HG03159 (cell line): ENCODE results near the gene RTKN.
"Not testable (repeated sequence)": the region's sequence is repeated elsewhere in the genome, so short reads cannot be mapped to it uniquely, and the experiment has no call there.

Source experiments
- ATAC-seq: cut with Tn5 transposase; IDR thresholded peaks from one replicate; pipeline ENCODE4 v1.9.1; 2021; ENCODE audit warnings: mild to moderate bottlenecking, moderate library complexity; ENCODE audit not compliant: unreplicated experiment

Gene RTKN

GRCh38 chr2:74439803-74440377 is 1.8 kb downstream of the RTKN start:
- peak; percentile 19 for ATAC-seq

- ATAC-seq, result no peak
Measured at GRCh38 chr2:74439373-74439772, 2.4 kb downstream of the RTKN start.

GRCh38 chr2:74438248-74438647 is 3.5 kb downstream of the RTKN start:
- ATAC-seq, result no peak

- no peak for ATAC-seq
Measured at GRCh38 chr2:74436848-74437695, 4.7 kb downstream of the RTKN start.

- no peak for ATAC-seq
Measured at GRCh38 chr2:74436111-74436805, 5.5 kb downstream of the RTKN start.

- no peak for ATAC-seq
Measured at GRCh38 chr2:74430502-74430901, 11.2 kb downstream of the RTKN start.

GRCh38 chr2:74429487-74430451 is 12.0 kb downstream of the RTKN start:
- ATAC-seq, result no peak

- ATAC-seq, result no peak
Measured at GRCh38 chr2:74428675-74429074, 13.1 kb downstream of the RTKN start.

GRCh38 chr2:74427551-74427950 is 14.2 kb downstream of the RTKN start:
- no peak for ATAC-seq

- no peak for ATAC-seq
Measured at GRCh38 chr2:74426181-74426758, 15.5 kb downstream of the RTKN start.

GRCh38 chr2:74425523-74425922 is 16.2 kb downstream of the RTKN start:
- no peak for ATAC-seq

GRCh38 chr2:74424995-74425406 is 16.7 kb downstream of the RTKN start:
- no peak for ATAC-seq

- no peak for ATAC-seq
Measured at GRCh38 chr2:74424139-74424992, 17.4 kb downstream of the RTKN start.

GRCh38 chr2:74423231-74424095 is 18.3 kb downstream of the RTKN start:
- ATAC-seq, result no peak

- ATAC-seq, result peak; percentile 87
Measured at GRCh38 chr2:74421221-74421870, 20.4 kb downstream of the RTKN start, which contains the start of the genes C2orf81 and WDR54. C2orf81 (minus strand) TSS chr2:74421619; CDS start chr2:74421560, 59 bp downstream. WDR54 (plus strand) TSS chr2:74421730; CDS start chr2:74422154, 424 bp downstream.

- not testable (repeated sequence) for ATAC-seq
Measured at GRCh38 chr2:74420443-74421103, 21.2 kb downstream of the RTKN start.

GRCh38 chr2:74420006-74420405 is 21.7 kb downstream of the RTKN start:
- no peak for ATAC-seq
